ENCODE measurements around the gene DHTKD1.

DHTKD1 gene

GRCh38 chr10:12051241-12051640 lies 17.5 kb upstream of the DHTKD1 start:
- TF ChIP-seq CTCF (IDR thresholded peaks at IDR 0.05), result no peak

- no peak for TF ChIP-seq CTCF (IDR thresholded peaks at IDR 0.05)
Observed at GRCh38 chr10:12055732-12056131, 13.0 kb upstream of the DHTKD1 start.

GRCh38 chr10:12056748-12057147 lies 12.0 kb upstream of the DHTKD1 start:
- no peak for TF ChIP-seq CTCF (IDR thresholded peaks at IDR 0.05)

- no peak for TF ChIP-seq CTCF (IDR thresholded peaks at IDR 0.05)
Observed at GRCh38 chr10:12061124-12061523, 7.6 kb upstream of the DHTKD1 start.

- no peak for TF ChIP-seq CTCF (IDR thresholded peaks at IDR 0.05)
Observed at GRCh38 chr10:12062754-12063482, 5.8 kb upstream of the DHTKD1 start.

- TF ChIP-seq CTCF (IDR thresholded peaks at IDR 0.05), result no peak
Observed at GRCh38 chr10:12063483-12063818, 5.3 kb upstream of the DHTKD1 start.

- no peak for TF ChIP-seq CTCF (IDR thresholded peaks at IDR 0.05)
Observed at GRCh38 chr10:12067336-12067735, 1.4 kb upstream of the DHTKD1 start.

GRCh38 chr10:12073526-12073925 lies 4.8 kb downstream of the DHTKD1 start:
- no peak for TF ChIP-seq CTCF (IDR thresholded peaks at IDR 0.05)

Measured in LNCAP (cell line).